Retinal pigment epithelial cell (primary cell): ENCODE data around the gene OSBP.

Experiments
- DNase-seq: peaks from one replicate; pipeline ENCODE4 v3.0.0-alpha.2; 2010; ENCODE audit warnings: low read depth
- H3K4me3 ChIP-seq: 2 replicates; pipeline ENCODE4 v1.5.1; 2011; ENCODE audit warnings: mild to moderate bottlenecking, low read length, control low read depth, moderate library complexity
- TF ChIP-seq, protein P1 (sequence below): conservative IDR thresholded peaks from 2 replicates; pipeline ENCODE4 v1.5.1; 2011; ENCODE audit warnings: low read depth, low read length, control low read depth, inconsistent platforms

The OSBP gene

DNA sequence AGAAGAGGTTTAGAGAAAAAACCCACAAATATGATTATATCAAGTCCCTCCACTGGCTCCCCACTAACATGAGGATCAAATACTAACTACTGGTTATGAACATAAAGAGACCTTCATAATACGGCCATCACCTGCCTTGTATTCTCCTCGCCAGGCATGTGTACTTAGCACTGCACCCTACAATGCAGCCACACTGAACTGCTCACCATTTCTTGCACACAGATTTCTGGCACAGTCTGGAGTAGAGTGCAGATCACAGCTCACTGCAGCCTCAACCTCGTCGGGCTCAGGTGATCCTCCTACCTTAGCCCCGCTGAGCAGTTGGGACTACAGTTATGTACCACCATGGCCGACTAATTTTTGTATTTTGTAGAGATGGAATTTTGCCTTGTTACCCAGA, 13.1 kb downstream of the OSBP start:
- no peak overlapping the region for H3K4me3 ChIP-seq
- DNase-seq = no peak
- TF ChIP-seq, protein P1, sequence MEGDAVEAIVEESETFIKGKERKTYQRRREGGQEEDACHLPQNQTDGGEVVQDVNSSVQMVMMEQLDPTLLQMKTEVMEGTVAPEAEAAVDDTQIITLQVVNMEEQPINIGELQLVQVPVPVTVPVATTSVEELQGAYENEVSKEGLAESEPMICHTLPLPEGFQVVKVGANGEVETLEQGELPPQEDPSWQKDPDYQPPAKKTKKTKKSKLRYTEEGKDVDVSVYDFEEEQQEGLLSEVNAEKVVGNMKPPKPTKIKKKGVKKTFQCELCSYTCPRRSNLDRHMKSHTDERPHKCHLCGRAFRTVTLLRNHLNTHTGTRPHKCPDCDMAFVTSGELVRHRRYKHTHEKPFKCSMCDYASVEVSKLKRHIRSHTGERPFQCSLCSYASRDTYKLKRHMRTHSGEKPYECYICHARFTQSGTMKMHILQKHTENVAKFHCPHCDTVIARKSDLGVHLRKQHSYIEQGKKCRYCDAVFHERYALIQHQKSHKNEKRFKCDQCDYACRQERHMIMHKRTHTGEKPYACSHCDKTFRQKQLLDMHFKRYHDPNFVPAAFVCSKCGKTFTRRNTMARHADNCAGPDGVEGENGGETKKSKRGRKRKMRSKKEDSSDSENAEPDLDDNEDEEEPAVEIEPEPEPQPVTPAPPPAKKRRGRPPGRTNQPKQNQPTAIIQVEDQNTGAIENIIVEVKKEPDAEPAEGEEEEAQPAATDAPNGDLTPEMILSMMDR = no peak

DNA sequence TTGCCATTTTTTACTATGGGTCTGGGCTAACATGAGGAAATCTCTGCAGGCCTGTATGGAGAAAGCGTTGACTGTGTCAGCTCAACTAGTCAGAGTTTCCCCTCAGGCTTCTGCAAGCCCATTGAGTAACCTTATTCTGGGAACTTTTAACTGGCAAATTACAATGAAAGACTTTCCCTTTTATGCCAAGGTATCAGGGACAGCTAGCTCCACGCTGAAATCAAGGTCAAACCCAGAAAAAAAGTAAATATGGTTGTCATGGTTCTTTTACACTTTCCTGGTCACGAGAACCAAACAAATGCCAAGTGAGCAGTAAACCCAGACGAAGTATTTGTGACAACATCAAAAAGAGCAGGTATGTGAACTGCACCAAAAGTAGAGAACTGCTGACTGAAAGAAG, 13.8 kb downstream of the OSBP start:
- TF ChIP-seq, protein P1 = no peak

DNA sequence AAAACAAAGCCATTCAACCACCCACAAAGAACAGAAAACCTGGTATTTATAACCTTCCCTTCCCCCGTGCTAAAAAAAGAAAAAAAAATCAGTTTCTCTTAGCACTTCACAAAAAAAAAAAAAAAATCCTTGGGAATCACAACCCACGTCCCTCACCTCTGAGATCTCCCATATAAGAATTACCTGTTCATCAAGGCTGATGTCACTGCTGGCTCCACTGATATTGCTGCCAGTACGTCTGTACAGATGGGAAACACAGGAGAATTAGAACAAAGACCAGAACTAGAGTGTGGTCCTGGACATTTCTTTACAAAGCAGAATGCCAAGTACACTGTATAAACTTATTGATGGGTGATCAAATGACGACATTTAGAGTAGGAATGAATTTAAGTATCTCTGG, 14.9 kb downstream of the OSBP start:
- no peak for DNase-seq
- TF ChIP-seq, protein P1 = no peak
- no peak overlapping the region for H3K4me3 ChIP-seq

More for the DNA sequence above, 13.8 kb downstream of the OSBP start:
- no peak for DNase-seq
- H3K4me3 ChIP-seq = no peak overlapping the region

DNA sequence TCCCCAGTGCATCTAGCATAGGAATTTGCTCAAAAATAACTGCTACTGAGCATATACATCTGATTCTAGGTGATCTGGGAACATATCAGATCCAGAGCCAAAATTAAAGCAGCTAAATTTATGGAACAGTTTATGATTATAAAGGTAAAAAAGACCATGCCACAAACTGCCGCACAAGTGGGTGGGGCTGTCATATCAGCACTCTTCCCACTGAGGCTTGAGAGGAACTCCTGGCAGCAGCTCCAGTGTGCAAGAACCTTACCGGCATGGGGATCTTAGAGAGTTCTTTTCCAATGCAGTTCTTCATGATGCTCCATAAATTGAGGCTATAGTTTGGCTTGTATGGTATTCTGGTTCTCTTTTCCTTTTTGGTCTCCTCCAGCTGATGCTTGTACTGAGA, 15.3 kb downstream of the OSBP start:
- no peak overlapping the region for H3K4me3 ChIP-seq
- DNase-seq = no peak
- TF ChIP-seq, protein P1 = no peak

DNA sequence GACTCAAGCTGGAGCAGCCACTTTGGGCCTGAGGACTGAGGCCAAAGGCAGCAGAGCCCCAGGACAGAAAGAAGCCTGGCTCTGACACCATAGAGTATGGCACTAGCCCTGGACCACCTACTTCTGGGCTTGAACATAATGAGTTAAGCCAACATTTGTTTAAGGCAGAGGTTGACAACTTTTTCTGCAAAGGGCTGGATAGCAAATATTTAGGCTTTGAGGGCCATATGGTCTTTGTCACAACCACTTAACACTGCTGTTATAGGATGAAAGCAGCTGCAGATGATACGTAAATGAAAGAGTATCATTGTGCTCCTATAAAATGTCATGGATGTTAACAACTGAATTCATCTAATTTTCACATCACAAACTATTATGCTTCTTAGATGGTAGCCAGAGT, 16.6 kb downstream of the OSBP start:
- TF ChIP-seq, protein P1 = no peak
- H3K4me3 ChIP-seq = no peak overlapping the region
- DNase-seq = no peak

DNA sequence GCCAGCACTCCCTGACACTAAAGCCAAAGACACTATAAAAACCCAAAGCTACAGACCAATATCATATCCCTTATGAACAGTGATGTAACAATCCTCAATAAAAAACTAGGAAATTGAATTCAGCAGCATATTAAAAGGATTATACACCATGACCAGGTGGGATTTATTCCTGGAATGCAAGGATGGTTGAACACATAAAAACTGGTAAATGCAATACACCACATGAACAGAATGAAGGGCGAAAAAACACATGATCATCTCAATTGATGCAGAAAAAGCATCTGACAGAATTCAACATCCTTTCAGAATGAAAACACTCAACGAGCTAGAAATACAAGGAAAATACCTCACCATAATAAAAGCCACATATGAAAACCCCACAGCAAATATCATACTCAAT, 31.3 kb downstream of the OSBP start:
- DNase-seq = no peak
- H3K4me3 ChIP-seq = no peak overlapping the region
- TF ChIP-seq, protein P1 = no peak

DNA sequence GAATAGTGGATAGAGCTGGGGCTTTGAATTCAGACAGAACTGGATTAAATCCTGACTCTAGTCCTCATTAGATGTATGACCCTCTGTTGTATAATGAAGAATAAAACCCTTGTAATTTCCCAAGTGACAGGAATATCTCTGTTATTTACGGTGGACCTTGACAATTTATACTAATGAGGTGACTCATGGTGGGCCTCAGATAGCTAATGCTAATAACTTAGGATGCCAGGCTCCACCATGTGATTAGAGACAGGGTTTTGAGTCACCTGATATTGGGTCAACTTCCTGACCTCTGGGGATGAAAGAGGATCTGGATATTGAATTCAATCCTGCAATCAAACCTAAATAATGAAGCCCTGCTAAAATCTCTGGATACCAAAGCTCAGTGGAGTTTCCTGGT, 33.6 kb downstream of the OSBP start:
- TF ChIP-seq, protein P1 = no peak
- peak; percentile 81 for DNase-seq
- no peak overlapping the region for H3K4me3 ChIP-seq
